Measurements from ENCODE around the gene MICAL1. TPM values are rescaled to one million over a fixed set of nuclear protein-coding genes. Genes with fewer than 3 reads are reported as not detected.
A peak's percentile ranks its signal among the peaks of the same experiment; 100 is the strongest.

MICAL1 gene
- total RNA-seq, 1 experiment from 2014 or later = 9.1 TPM

GRCh38 chr6:109436041-109436440 is 19.5 kb downstream of the MICAL1 start:
- ChIA-PET CTCF (no interaction called here), POLR2A (ENCODE audit: unreplicated experiment) (no interaction called here)
- Histone ChIP-seq H3K9me3 (ENCODE audit: low read length) (no peaks in the 10 kb centered on the region), H3K79me2 (ENCODE audit: low read length) (peaks cover 2% of the 10 kb centered on the region), H4K20me1 (ENCODE audit: low read length) (no peaks in the 10 kb centered on the region), H3K4me1 (ENCODE audit: insufficient read depth, low read length) (peaks cover 4% of the 10 kb centered on the region; the same call in 1 of the 2 replicates), H3K36me3 (ENCODE audit: low read depth, low read length) (no peaks in the 10 kb centered on the region), H3K4me2 (ENCODE audit: low read length) (no peak overlapping the region), H3K9me2 (replicated peaks; ENCODE audit: low read length) (no peaks in the 10 kb centered on the region), H3K27me3 (ENCODE audit: low read length) (no peaks in the 10 kb centered on the region), H2AFZ (ENCODE audit: low read length) (no peak overlapping the region), H3K27ac (ENCODE audit: low read length) (no peak overlapping the region), H3K9ac (ENCODE audit: low read length) (no peak overlapping the region), H3K4me3 (ENCODE audit: low read length) (no peak overlapping the region), H3F3A (ENCODE audit: low read length, unreplicated experiment) (no peaks in the 10 kb centered on the region)
- intact Hi-C loops (cut with micrococcal nuclease) = loop anchor here (2.0 kb wide), 1 partner anchor 53 kb away; the partner anchor contains the start of gene CD164
- BruUV-seq (replicated peaks) = no TSS peak
- no peak for DNase-seq
- no peak for TF ChIP-seq EZH2phosphoT487 (IDR thresholded peaks at IDR 0.05; ENCODE audit: borderline replicate concordance, low read length)
- no peak for TF ChIP-seq EZH2 (IDR thresholded peaks at IDR 0.05; ENCODE audit: low read length, unreplicated experiment)
- TF ChIP-seq, protein P1, sequence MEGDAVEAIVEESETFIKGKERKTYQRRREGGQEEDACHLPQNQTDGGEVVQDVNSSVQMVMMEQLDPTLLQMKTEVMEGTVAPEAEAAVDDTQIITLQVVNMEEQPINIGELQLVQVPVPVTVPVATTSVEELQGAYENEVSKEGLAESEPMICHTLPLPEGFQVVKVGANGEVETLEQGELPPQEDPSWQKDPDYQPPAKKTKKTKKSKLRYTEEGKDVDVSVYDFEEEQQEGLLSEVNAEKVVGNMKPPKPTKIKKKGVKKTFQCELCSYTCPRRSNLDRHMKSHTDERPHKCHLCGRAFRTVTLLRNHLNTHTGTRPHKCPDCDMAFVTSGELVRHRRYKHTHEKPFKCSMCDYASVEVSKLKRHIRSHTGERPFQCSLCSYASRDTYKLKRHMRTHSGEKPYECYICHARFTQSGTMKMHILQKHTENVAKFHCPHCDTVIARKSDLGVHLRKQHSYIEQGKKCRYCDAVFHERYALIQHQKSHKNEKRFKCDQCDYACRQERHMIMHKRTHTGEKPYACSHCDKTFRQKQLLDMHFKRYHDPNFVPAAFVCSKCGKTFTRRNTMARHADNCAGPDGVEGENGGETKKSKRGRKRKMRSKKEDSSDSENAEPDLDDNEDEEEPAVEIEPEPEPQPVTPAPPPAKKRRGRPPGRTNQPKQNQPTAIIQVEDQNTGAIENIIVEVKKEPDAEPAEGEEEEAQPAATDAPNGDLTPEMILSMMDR (conservative IDR thresholded peaks at IDR 0.05; ENCODE audit: low read depth, low read length) = no peak
- ATAC-seq = no peak

DNA sequence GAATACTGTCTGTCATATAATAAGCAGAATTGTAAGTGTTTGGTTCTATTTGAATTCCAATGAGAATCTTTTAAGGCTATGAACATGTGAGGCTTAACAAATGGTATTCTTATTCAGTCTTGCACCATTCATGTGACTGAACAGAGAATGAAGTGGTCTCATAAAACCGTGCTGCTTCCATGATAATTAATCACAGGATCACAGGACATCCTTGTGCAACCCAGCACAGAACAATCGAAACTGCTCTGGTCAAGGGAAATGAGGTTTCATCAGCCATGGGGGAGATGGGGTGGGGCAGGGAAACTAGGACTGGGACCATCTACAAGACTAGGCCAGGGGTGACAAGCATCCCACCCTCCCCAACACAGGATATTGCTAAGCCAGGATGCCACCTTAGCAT is 21.1 kb downstream of the MICAL1 start:
- Histone ChIP-seq H3K4me3 (ENCODE audit: low read length) (no peak overlapping the region), H3K4me1 (ENCODE audit: insufficient read depth, low read length) (peaks cover 5% of the 10 kb centered on the region), H3F3A (ENCODE audit: low read length, unreplicated experiment) (no peaks in the 10 kb centered on the region), H3K36me3 (ENCODE audit: low read depth, low read length) (no peaks in the 10 kb centered on the region), H2AFZ (ENCODE audit: low read length) (no peak overlapping the region), H3K9me3 (ENCODE audit: low read length) (no peaks in the 10 kb centered on the region), H3K9me2 (replicated peaks; ENCODE audit: low read length) (no peaks in the 10 kb centered on the region), H3K4me2 (ENCODE audit: low read length) (no peak overlapping the region), H3K27me3 (ENCODE audit: low read length) (no peaks in the 10 kb centered on the region), H3K79me2 (ENCODE audit: low read length) (no peaks in the 10 kb centered on the region), H3K27ac (ENCODE audit: low read length) (no peak overlapping the region), H3K9ac (ENCODE audit: low read length) (no peak overlapping the region), H4K20me1 (ENCODE audit: low read length) (no peaks in the 10 kb centered on the region)
- CTCF ChIA-PET = no interaction called here
- ATAC-seq (no peak), DNase-seq (no peak)
- BruUV-seq (replicated peaks) = no TSS peak
- POLR2A ChIA-PET (ENCODE audit: unreplicated experiment) = no interaction called here
- no peak for TF ChIP-seq EZH2 (IDR thresholded peaks at IDR 0.05; ENCODE audit: low read length, unreplicated experiment)
- TF ChIP-seq, protein P1 (conservative IDR thresholded peaks at IDR 0.05; ENCODE audit: low read depth, low read length) = no peak
- TF ChIP-seq EZH2phosphoT487 (IDR thresholded peaks at IDR 0.05; ENCODE audit: borderline replicate concordance, low read length) = no peak
- intact Hi-C loops (cut with micrococcal nuclease) = no loop called here

GRCh38 chr6:109429496-109429895 is 26.1 kb downstream of the MICAL1 start:
- no peaks in the 10 kb centered on the region for H3K9me2 ChIP-seq (replicated peaks; ENCODE audit: low read length)
- no peaks in the 10 kb centered on the region for H3K79me2 ChIP-seq (ENCODE audit: low read length)
- POLR2A ChIA-PET (ENCODE audit: unreplicated experiment) = interaction anchor here (0.7 to 1.0 kb wide), 2 partner anchors 11 to 46 kb away, joined by 3 to 6 read pairs; partner anchors contain the start of gene SMPD2
- peak overlapping the region; percentile 43; the same call in 1 of the 2 replicates for H3K4me2 ChIP-seq (ENCODE audit: low read length)
- no peak overlapping the region for H3K27ac ChIP-seq (ENCODE audit: low read length)
- H3K36me3 ChIP-seq (ENCODE audit: low read depth, low read length) = no peaks in the 10 kb centered on the region
- no peaks in the 10 kb centered on the region for H3F3A ChIP-seq (ENCODE audit: low read length, unreplicated experiment)
- H3K9me3 ChIP-seq (ENCODE audit: low read length) = no peaks in the 10 kb centered on the region
- intact Hi-C loops (cut with micrococcal nuclease) = no loop called here
- TF ChIP-seq EZH2phosphoT487 (IDR thresholded peaks at IDR 0.05; ENCODE audit: borderline replicate concordance, low read length) = no peak
- TF ChIP-seq EZH2 (IDR thresholded peaks at IDR 0.05; ENCODE audit: low read length, unreplicated experiment) = no peak
- TF ChIP-seq, protein P1 (conservative IDR thresholded peaks at IDR 0.05; ENCODE audit: low read depth, low read length) = no peak
- DNase-seq (no peak), ATAC-seq (no peak)
- no TSS peak for BruUV-seq (replicated peaks)
- H3K9ac ChIP-seq (ENCODE audit: low read length) = no peak overlapping the region
- H3K27me3 ChIP-seq (ENCODE audit: low read length) = no peaks in the 10 kb centered on the region
- H3K4me1 ChIP-seq (ENCODE audit: insufficient read depth, low read length) = peaks cover 18% of the 10 kb centered on the region
- H2AFZ ChIP-seq (ENCODE audit: low read length) = peak overlapping the region; percentile 9; the same call in 1 of the 2 replicates
- no peak overlapping the region for H3K4me3 ChIP-seq (ENCODE audit: low read length)
- CTCF ChIA-PET = no interaction called here
- no peaks in the 10 kb centered on the region for H4K20me1 ChIP-seq (ENCODE audit: low read length)

Data from PC-3 (cell line).